HG03460 (cell line): ENCODE measurements around the gene ATAD3C.
"Not testable (repeated sequence)": the region's sequence is repeated elsewhere in the genome, so short reads cannot be mapped to it uniquely, and the experiment has no call there.

Source experiments
- ATAC-seq: cut with Tn5 transposase; IDR thresholded peaks from one replicate; pipeline ENCODE4 v1.9.1; 2021; ENCODE audit not compliant: unreplicated experiment

The ATAD3C gene

GRCh38 chr1:1504777-1505365 is 55.4 kb downstream of the ATAD3C start:
- not testable (repeated sequence) for ATAC-seq

- ATAC-seq: not testable (repeated sequence)
These were observed 55.9 kb downstream of the ATAD3C start for GRCh38 chr1:1505366-1505798.

GRCh38 chr1:1505801-1506200 is 56.3 kb downstream of the ATAD3C start:
- not testable (repeated sequence) for ATAC-seq

- ATAC-seq: no peak
These were observed 57.8 kb downstream of the ATAD3C start for GRCh38 chr1:1507305-1507704.

- not testable (repeated sequence) for ATAC-seq
These were observed 59.4 kb downstream of the ATAD3C start for GRCh38 chr1:1508775-1509464.

GRCh38 chr1:1509465-1509850 is 60.0 kb downstream of the ATAD3C start:
- not testable (repeated sequence) for ATAC-seq

GRCh38 chr1:1510912-1511532 is 61.5 kb downstream of the ATAD3C start:
- ATAC-seq: no peak

- ATAC-seq: peak; percentile 64
These were observed 62.2 kb downstream of the ATAD3C start, which contains the start of gene ATAD3A for GRCh38 chr1:1511533-1512285. ATAD3A (plus strand) TSS chr1:1512162; CDS start chr1:1512269, 107 bp downstream.

GRCh38 chr1:1512425-1512824 is 62.9 kb downstream of the ATAD3C start:
- not testable (repeated sequence) for ATAC-seq

GRCh38 chr1:1513675-1514074 is 64.2 kb downstream of the ATAD3C start:
- not testable (repeated sequence) for ATAC-seq

GRCh38 chr1:1514376-1514775 is 64.9 kb downstream of the ATAD3C start:
- ATAC-seq: not testable (repeated sequence)

- ATAC-seq: not testable (repeated sequence)
These were observed 67.4 kb downstream of the ATAD3C start for GRCh38 chr1:1516923-1517322.

GRCh38 chr1:1517973-1518620 is 68.6 kb downstream of the ATAD3C start:
- ATAC-seq: no peak

- ATAC-seq: not testable (repeated sequence)
These were observed 69.1 kb downstream of the ATAD3C start for GRCh38 chr1:1518621-1519007.
